GM06990 (cell line): Measurements from ENCODE around the gene RIPOR2.

Experiments used
- DNase-seq: peaks from one replicate; pipeline ENCODE4 v3.0.0-alpha.2; 2011; ENCODE audit not compliant: insufficient read length; ENCODE audit errors: extremely low read depth
- H3K27me3 ChIP-seq: replicated peaks from 2 replicates; pipeline ENCODE4 v1.6.0; 2011; ENCODE audit warnings: low read length; ENCODE audit not compliant: control insufficient read depth, insufficient read depth
- H3K36me3 ChIP-seq: 2 replicates; pipeline ENCODE4 v1.5.1; 2011; ENCODE audit warnings: low read length; ENCODE audit not compliant: control insufficient read depth, insufficient read depth
- H3K4me3 ChIP-seq: replicated peaks from 2 replicates; pipeline ENCODE4 v1.5.1; 2011; ENCODE audit warnings: low read depth, mild to moderate bottlenecking, control low read depth, low read length
- CTCF ChIP-seq: IDR thresholded peaks from 2 replicates; pipeline ENCODE4 v1.5.1; 2011; ENCODE audit warnings: low read length, control low read depth, mild to moderate bottlenecking, inconsistent platforms; ENCODE audit not compliant: insufficient read depth, poor library complexity, severe bottlenecking

Gene RIPOR2

GRCh38 chr6:24935366-24936152 is at the start of gene RIPOR2:
Gene RIPOR2 (minus strand): TSS chr6:24935960. CDS start chr6:24935898, 62 bp downstream.
- DNase-seq: peak; percentile 58
- no peaks in the 10 kb centered on the region for H3K27me3 ChIP-seq
- peak within 1 kb of the TSS; percentile 69 for H3K4me3 ChIP-seq
- TF ChIP-seq CTCF: peak; percentile 37
- no peaks in the 10 kb centered on the region for H3K36me3 ChIP-seq

- no peak for TF ChIP-seq CTCF
- Histone ChIP-seq H3K4me3 (no peak overlapping the region), H3K36me3 (no peaks in the 10 kb centered on the region), H3K27me3 (no peaks in the 10 kb centered on the region)
- DNase-seq: no peak
Observed at GRCh38 chr6:24985323-24985722, 49.6 kb upstream of the RIPOR2 start.

GRCh38 chr6:24982231-24982630 is 46.5 kb upstream of the RIPOR2 start:
- no peak for TF ChIP-seq CTCF
- no peaks in the 10 kb centered on the region for H3K27me3 ChIP-seq
- DNase-seq: no peak
- no peak overlapping the region for H3K4me3 ChIP-seq
- H3K36me3 ChIP-seq: no peaks in the 10 kb centered on the region

- no peaks in the 10 kb centered on the region for H3K36me3 ChIP-seq
- no peak overlapping the region for H3K4me3 ChIP-seq
- no peak for DNase-seq
- H3K27me3 ChIP-seq: no peaks in the 10 kb centered on the region
- TF ChIP-seq CTCF: no peak
Observed at GRCh38 chr6:24981386-24981760, 45.6 kb upstream of the RIPOR2 start.

GRCh38 chr6:24980507-24981385 is 45.0 kb upstream of the RIPOR2 start:
- Histone ChIP-seq H3K27me3 (no peaks in the 10 kb centered on the region), H3K4me3 (no peak overlapping the region), H3K36me3 (no peaks in the 10 kb centered on the region)
- DNase-seq: no peak
- no peak for TF ChIP-seq CTCF
